ENCODE data around the gene SLC6A18.
"Not testable (repeated sequence)": the region's sequence is repeated elsewhere in the genome, so short reads cannot be mapped to it uniquely, and the experiment has no call there.

SLC6A18 gene

GRCh38 chr5:1265461-1266455, 40.6 kb downstream of the SLC6A18 start:
- in situ Hi-C loops (cut with HindIII; ENCODE audit: low pct_unique_long_range_greater_than_20kb, low sequenced_read_pairs) = no loop called here

GRCh38 chr5:1266791-1267190, 41.6 kb downstream of the SLC6A18 start:
- no peak for TF ChIP-seq JUND (IDR thresholded peaks at IDR 0.05; ENCODE audit: low read depth)
- no peak for DNase-seq (ENCODE audit: low read depth in 1 of 2, low spot score in 1 of 2)
- in situ Hi-C loops (cut with HindIII; ENCODE audit: low pct_unique_long_range_greater_than_20kb, low sequenced_read_pairs) = no loop called here

More at GRCh38 chr5:1265461-1266455, 40.6 kb downstream of the SLC6A18 start:
- no peak for TF ChIP-seq JUND (IDR thresholded peaks at IDR 0.05; ENCODE audit: low read depth)
- no peak for DNase-seq (ENCODE audit: low read depth in 1 of 2, low spot score in 1 of 2)

GRCh38 chr5:1267464-1267863, 42.3 kb downstream of the SLC6A18 start:
- in situ Hi-C loops (cut with HindIII; ENCODE audit: low pct_unique_long_range_greater_than_20kb, low sequenced_read_pairs); DNase-seq (ENCODE audit: low read depth in 1 of 2, low spot score in 1 of 2): not testable (repeated sequence)

GRCh38 chr5:1268056-1268455, 42.9 kb downstream of the SLC6A18 start:
- in situ Hi-C loops (cut with HindIII; ENCODE audit: low pct_unique_long_range_greater_than_20kb, low sequenced_read_pairs) = no loop called here
- DNase-seq (ENCODE audit: low read depth in 1 of 2, low spot score in 1 of 2) = no peak
- no peak for TF ChIP-seq JUND (IDR thresholded peaks at IDR 0.05; ENCODE audit: low read depth)

- no peak for TF ChIP-seq JUND (IDR thresholded peaks at IDR 0.05; ENCODE audit: low read depth)
- in situ Hi-C loops (cut with HindIII; ENCODE audit: low pct_unique_long_range_greater_than_20kb, low sequenced_read_pairs) = no loop called here
- DNase-seq (ENCODE audit: low read depth in 1 of 2, low spot score in 1 of 2) = no peak
Observed at GRCh38 chr5:1268666-1269065, 43.5 kb downstream of the SLC6A18 start.

GRCh38 chr5:1270426-1270825, 45.2 kb downstream of the SLC6A18 start:
- no peak for DNase-seq (ENCODE audit: low read depth in 1 of 2, low spot score in 1 of 2)
- in situ Hi-C loops (cut with HindIII; ENCODE audit: low pct_unique_long_range_greater_than_20kb, low sequenced_read_pairs) = no loop called here
- TF ChIP-seq JUND (IDR thresholded peaks at IDR 0.05; ENCODE audit: low read depth) = no peak

GRCh38 chr5:1270933-1271914, 46.0 kb downstream of the SLC6A18 start:
- DNase-seq (ENCODE audit: low read depth in 1 of 2, low spot score in 1 of 2) = no peak
- in situ Hi-C loops (cut with HindIII; ENCODE audit: low pct_unique_long_range_greater_than_20kb, low sequenced_read_pairs) = no loop called here

GRCh38 chr5:1272201-1272600, 47.0 kb downstream of the SLC6A18 start:
- DNase-seq (ENCODE audit: low read depth in 1 of 2, low spot score in 1 of 2) = no peak
- no peak for TF ChIP-seq JUND (IDR thresholded peaks at IDR 0.05; ENCODE audit: low read depth)
- in situ Hi-C loops (cut with HindIII; ENCODE audit: low pct_unique_long_range_greater_than_20kb, low sequenced_read_pairs) = no loop called here

More at GRCh38 chr5:1270933-1271914, 46.0 kb downstream of the SLC6A18 start:
- no peak for TF ChIP-seq JUND (IDR thresholded peaks at IDR 0.05; ENCODE audit: low read depth)

GRCh38 chr5:1273745-1274144, 48.6 kb downstream of the SLC6A18 start:
- no peak for TF ChIP-seq JUND (IDR thresholded peaks at IDR 0.05; ENCODE audit: low read depth)
- no peak for DNase-seq (ENCODE audit: low read depth in 1 of 2, low spot score in 1 of 2)
- in situ Hi-C loops (cut with HindIII; ENCODE audit: low pct_unique_long_range_greater_than_20kb, low sequenced_read_pairs) = no loop called here

- TF ChIP-seq JUND (IDR thresholded peaks at IDR 0.05; ENCODE audit: low read depth) = no peak
- no peak for DNase-seq (ENCODE audit: low read depth in 1 of 2, low spot score in 1 of 2)
- in situ Hi-C loops (cut with HindIII; ENCODE audit: low pct_unique_long_range_greater_than_20kb, low sequenced_read_pairs) = no loop called here
Observed at GRCh38 chr5:1274471-1274870, 49.3 kb downstream of the SLC6A18 start.

GRCh38 chr5:1275397-1276391, 50.5 kb downstream of the SLC6A18 start:
- in situ Hi-C loops (cut with HindIII; ENCODE audit: low pct_unique_long_range_greater_than_20kb, low sequenced_read_pairs) = not testable (repeated sequence)

More at GRCh38 chr5:1275397-1276391, 50.5 kb downstream of the SLC6A18 start:
- not testable (repeated sequence) for DNase-seq (ENCODE audit: low read depth in 1 of 2, low spot score in 1 of 2)

Data from T47D (cell line).